RPMI7951 (cell line): ENCODE data around the gene OGFR. TPM values are rescaled to one million over a fixed set of nuclear protein-coding genes. Genes with fewer than 3 reads are reported as not detected.

ENCODE experiments used
- DNase-seq: peaks from one replicate; pipeline ENCODE4 v3.0.0-alpha.2; 2012; ENCODE audit warnings: low read depth
- total RNA-seq: library from RNA; depleted of rRNA; stranded (reverse); fragments of >200 nt; shearing (Covaris generic); gene quantifications from 2 replicates; pipeline ENCODE4 v1.2.3, GENCODE V29; 2014

The OGFR gene
- total RNA-seq, 1 experiment from 2014 or later: 47.6 TPM

GRCh38 chr20:62770111-62770910, 34.3 kb upstream of the OGFR start:
- DNase-seq: no peak

DNA sequence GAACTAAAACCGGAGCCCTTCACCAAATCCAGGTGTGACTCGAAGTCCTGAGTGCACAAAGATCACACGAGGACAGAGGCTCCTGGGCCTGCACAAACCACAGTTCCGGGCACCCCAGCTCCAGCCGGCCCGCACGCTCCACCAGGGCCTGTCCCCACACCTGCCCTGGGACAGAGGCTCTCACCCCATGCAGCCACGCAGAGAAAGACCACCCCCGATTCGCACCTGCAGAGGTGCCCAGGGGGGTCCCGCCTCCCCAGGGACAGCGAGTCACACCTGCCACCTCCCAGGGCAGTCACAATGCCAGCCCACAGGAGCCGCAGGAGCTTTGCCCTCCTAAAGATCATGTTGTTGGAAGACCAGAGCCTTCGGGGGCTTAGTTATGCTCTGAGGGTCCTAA, 33.7 kb upstream of the OGFR start:
- no peak for DNase-seq

- DNase-seq: no peak
These were observed 33.1 kb upstream of the OGFR start for GRCh38 chr20:62771396-62772102.

- no peak for DNase-seq
These were observed 32.5 kb upstream of the OGFR start for GRCh38 chr20:62772103-62772611.

DNA sequence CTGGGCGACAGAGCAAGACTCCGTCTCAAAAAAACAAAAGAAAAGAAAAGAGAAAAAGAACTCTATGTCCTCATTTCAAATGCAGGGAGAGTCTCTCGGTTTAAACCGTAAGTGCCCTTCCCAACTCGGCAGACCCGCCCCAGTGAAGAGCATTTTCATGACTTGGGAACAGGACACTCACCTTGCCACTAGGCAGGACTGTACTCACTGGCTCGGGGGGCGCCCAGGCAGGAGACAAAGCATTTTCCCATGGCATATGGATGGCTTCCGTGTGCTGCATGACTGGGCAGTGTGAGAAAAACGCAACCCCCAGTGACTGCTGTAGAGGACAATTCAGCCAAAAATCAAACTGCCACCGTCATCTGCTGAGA, 32.0 kb upstream of the OGFR start:
- no peak for DNase-seq

DNA sequence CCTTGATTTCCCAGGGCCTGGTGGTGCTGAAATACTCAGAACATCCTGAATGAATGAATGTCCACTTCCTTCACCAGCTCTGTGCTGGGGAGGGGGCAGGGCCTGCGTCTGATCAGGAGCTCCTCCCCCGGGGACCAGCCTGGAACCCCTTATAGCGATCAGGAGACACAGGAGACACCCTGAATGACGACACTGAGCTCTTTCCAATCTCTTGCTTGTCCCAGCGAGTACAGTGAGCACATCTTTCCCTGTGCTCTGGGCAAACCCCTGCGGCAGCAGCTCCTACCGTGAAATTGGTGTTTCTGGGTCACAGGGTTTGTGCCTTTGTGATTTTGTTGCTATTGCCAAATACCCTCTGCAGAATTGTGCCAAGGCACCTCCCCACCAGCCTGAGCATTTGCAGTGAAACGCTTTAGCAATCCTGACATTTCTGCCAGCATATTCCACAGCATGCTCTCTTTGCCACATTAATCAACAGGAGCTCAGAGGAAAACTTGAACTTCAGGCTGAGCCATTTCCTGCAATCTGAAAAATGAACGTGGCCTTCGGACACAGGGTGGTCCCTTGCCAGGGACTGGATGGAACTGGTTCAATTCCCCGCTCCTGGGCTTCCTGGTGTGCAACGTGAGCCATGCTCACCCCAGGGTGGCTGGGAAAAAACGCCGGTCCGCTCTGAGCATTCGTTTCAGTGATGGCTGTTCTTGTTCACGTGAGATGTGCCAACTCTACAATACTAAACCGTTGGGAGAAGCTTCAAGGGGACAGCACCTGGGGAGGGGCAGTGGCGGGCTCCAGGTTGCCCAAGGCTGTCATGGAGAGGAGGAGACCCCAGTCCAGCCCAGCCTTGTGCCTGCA, 31.4 kb upstream of the OGFR start:
- peak; percentile 96 for DNase-seq

GRCh38 chr20:62773845-62774714, 30.6 kb upstream of the OGFR start:
- no peak for DNase-seq

GRCh38 chr20:62774762-62775161, 29.9 kb upstream of the OGFR start:
- DNase-seq: peak; percentile 21

- DNase-seq: no peak
These were observed 29.4 kb upstream of the OGFR start for GRCh38 chr20:62775206-62775605.

DNA sequence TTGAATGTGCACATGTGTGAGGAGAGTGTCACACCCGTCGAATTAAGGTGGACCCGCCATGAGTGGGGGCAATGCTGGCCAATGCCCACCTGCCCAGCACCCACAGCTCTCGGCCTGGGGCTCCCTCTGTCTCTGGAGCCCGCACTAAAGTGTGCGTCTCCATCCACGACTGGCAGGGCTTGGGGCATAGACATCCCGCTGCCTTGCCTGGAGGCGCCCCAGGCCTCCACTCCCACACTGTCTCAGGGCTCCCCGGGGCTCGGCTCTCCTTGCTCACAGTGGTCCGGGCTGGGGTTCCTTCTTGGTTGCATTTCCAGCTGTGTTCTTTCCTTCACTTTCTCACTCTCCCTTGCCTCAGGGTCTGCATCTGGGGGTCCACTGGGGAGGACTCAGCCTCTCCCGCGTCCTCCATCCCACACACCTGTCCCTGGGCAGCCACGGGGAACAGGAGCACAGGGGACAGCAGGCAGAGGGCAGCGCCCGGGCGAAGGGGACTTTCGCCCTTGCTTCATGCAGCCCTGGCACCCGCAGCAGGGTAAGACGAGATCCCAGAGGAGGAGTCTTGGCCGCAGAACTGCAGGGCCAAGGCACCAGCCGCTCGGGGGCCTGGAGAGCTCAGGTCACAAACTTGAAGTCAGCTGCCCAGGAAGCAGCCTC, 28.5 kb upstream of the OGFR start:
- DNase-seq: no peak

GRCh38 chr20:62776692-62777527, 27.7 kb upstream of the OGFR start:
- peak; percentile 49 for DNase-seq

DNA sequence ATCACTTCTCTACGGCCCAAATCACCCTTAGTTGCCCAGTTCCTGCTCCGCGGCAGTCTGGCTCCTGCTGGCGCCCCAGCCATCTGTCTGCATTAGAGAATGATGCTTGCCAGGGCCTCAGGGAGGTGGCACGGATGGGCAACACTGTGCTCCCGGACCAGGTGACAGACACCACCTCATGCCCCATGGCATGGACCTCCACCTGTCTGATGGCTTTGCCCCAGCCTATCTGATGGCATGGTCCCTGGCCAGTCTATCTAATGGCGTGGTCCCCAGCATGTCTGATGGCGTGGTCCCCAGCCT, 27.2 kb upstream of the OGFR start:
- DNase-seq: no peak

GRCh38 chr20:62778058-62778457, 26.6 kb upstream of the OGFR start:
- no peak for DNase-seq

GRCh38 chr20:62778601-62779416, 25.8 kb upstream of the OGFR start:
- DNase-seq: no peak

DNA sequence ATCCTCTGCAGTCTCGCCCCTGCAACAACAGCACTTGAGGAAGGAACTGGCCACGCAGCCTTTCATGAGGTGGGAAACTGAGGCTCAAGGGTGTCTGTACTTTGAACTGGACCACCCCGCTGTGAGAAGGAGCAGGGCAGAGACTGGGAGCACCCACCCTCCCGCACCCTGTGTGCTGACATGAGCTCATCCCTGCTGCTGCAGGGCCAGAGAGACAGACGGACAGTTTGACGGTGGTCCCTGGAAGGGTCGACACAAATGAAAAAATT, 25.3 kb upstream of the OGFR start:
- no peak for DNase-seq

- DNase-seq: no peak
These were observed 24.4 kb upstream of the OGFR start for GRCh38 chr20:62780204-62780603.

DNA sequence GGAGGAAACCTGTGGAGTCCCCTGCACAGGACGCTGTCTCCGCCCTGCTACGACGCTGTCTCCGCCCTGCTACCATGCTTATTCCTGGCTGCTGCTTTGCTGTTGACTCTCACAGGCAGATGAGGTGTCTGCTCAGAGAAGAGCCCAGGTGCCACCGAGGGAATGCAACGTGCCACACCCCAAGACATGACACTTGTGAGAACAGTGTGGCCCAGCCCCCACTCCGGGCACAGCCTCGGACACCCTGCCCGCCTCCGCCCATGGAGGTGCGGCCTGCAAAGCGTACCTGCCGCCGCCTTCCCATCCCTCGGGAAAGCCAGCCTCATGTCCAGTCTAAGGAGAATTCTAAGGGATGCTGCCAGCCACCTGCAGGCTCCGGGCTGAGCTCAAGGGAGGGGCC, 23.9 kb upstream of the OGFR start:
- DNase-seq: no peak

- no peak for DNase-seq
These were observed 22.3 kb upstream of the OGFR start for GRCh38 chr20:62782149-62782892.

- no peak for DNase-seq
These were observed 21.7 kb upstream of the OGFR start for GRCh38 chr20:62782893-62783278.
